Neural cell (in vitro differentiated cells): Measurements from ENCODE around the gene PIM3. TPM values are rescaled to one million over a fixed set of nuclear protein-coding genes. Genes with fewer than 3 reads are reported as not detected.

Source experiments
- H2AFZ ChIP-seq: fragments of 200-600, 300-800 bp; sonication (generic), shearing (Covaris generic); 2 replicates; pipeline ENCODE4 v1.6.0; 2014; ENCODE audit warnings: low read depth, mild to moderate bottlenecking, antibody characterized with exemption, low read length, moderate library complexity
- H3F3A ChIP-seq: fragments of 200-600 bp; shearing (Covaris generic); 2 replicates; pipeline ENCODE4 v1.6.1; 2016; ENCODE audit warnings: mild to moderate bottlenecking, moderate library complexity, mixed read lengths, antibody characterized with exemption, low read length; ENCODE audit not compliant: insufficient read depth, poor library complexity, severe bottlenecking
- H3K27ac ChIP-seq: fragments of 200-600, 300-800 bp; sonication (generic), shearing (Covaris generic); 2 replicates; pipeline ENCODE4 v1.5.1; 2014; ENCODE audit warnings: mild to moderate bottlenecking, low read length, moderate library complexity
- H3K27me3 ChIP-seq: fragments of 300-800, 200-600 bp; sonication (generic), shearing (Covaris generic); 2 replicates; pipeline ENCODE4 v1.6.0; 2014; ENCODE audit warnings: mild to moderate bottlenecking, low read depth, low read length, moderate library complexity; ENCODE audit not compliant: insufficient read depth
- H3K36me3 ChIP-seq: fragments of 300-800, 200-600 bp; sonication (generic), shearing (Covaris generic); 2 replicates; pipeline ENCODE4 v1.5.1; 2014; ENCODE audit warnings: mild to moderate bottlenecking, antibody characterized with exemption, low read length, moderate library complexity; ENCODE audit not compliant: insufficient read depth
- H3K4me2 ChIP-seq: fragments of 300-800, 200-600 bp; sonication (generic), shearing (Covaris generic); 2 replicates; pipeline ENCODE4 v1.6.0; 2014; ENCODE audit warnings: mild to moderate bottlenecking, low read length
- H3K4me3 ChIP-seq: fragments of 300-800, 200-600 bp; sonication (generic), shearing (Covaris generic); 2 replicates; pipeline ENCODE4 v1.5.1; 2014; ENCODE audit warnings: mild to moderate bottlenecking, low read length, moderate library complexity
- H3K79me2 ChIP-seq: fragments of 200-600 bp; shearing (Covaris generic); replicated peaks from 2 replicates; pipeline ENCODE4 v1.6.0; 2014; ENCODE audit warnings: mild to moderate bottlenecking, low read length, moderate library complexity; ENCODE audit not compliant: insufficient read depth
- H3K9ac ChIP-seq: fragments of 300-800, 200-600 bp; sonication (generic), shearing (Covaris generic); 2 replicates; pipeline ENCODE4 v1.6.1; 2016; ENCODE audit warnings: mild to moderate bottlenecking, low read length, mixed read lengths
- H3K9me2 ChIP-seq: fragments of 200-600 bp; shearing (Covaris generic); 2 replicates; pipeline ENCODE4 v1.6.1; 2016; ENCODE audit warnings: mild to moderate bottlenecking, low read length, mixed read lengths; ENCODE audit not compliant: insufficient read depth
- H3K9me3 ChIP-seq: fragments of 200-600, 300-800 bp; sonication (generic), shearing (Covaris generic); 2 replicates; pipeline ENCODE4 v1.6.1; 2016; ENCODE audit warnings: mild to moderate bottlenecking, mixed run types, low read length, moderate library complexity, mixed read lengths
- H4K20me1 ChIP-seq: fragments of 200-600 bp; shearing (Covaris generic); 2 replicates; pipeline ENCODE4 v1.6.1; 2016; ENCODE audit warnings: mild to moderate bottlenecking, mixed run types; ENCODE audit not compliant: insufficient read depth
- CTCF ChIP-seq: fragments of 450-650 bp; IDR thresholded peaks from 2 replicates; pipeline ENCODE4 v1.5.1; 2014; ENCODE audit warnings: antibody characterized with exemption, mild to moderate bottlenecking, moderate library complexity; ENCODE audit not compliant: poor library complexity, severe bottlenecking
- EP300 ChIP-seq: fragments of 450-650 bp; conservative IDR thresholded peaks from 2 replicates; pipeline ENCODE4 v1.6.1; 2014; ENCODE audit warnings: antibody characterized with exemption, mild to moderate bottlenecking, moderate library complexity; ENCODE audit not compliant: poor library complexity, severe bottlenecking
- EZH2 ChIP-seq: fragments of 200-600, 300-800 bp; shearing (Covaris generic), sonication (generic); IDR thresholded peaks from 2 replicates; pipeline ENCODE4 v1.6.1; 2014; ENCODE audit warnings: antibody characterized with exemption, low read length, borderline replicate concordance, mild to moderate bottlenecking; ENCODE audit not compliant: insufficient read depth, poor library complexity, severe bottlenecking
- MXI1 ChIP-seq: fragments of 450-650 bp; conservative IDR thresholded peaks from 2 replicates; pipeline ENCODE4 v1.6.1; 2014; ENCODE audit warnings: antibody characterized with exemption, mild to moderate bottlenecking; ENCODE audit not compliant: poor library complexity, severe bottlenecking
- POLR2AphosphoS5 ChIP-seq: IDR thresholded peaks from 2 replicates; pipeline ENCODE4 v1.6.1; 2012
- RAD21 ChIP-seq: fragments of 450-650 bp; conservative IDR thresholded peaks from 2 replicates; pipeline ENCODE4 v1.6.1; 2014; ENCODE audit warnings: antibody characterized with exemption, mild to moderate bottlenecking, moderate library complexity
- REST ChIP-seq: IDR thresholded peaks from 2 replicates; pipeline ENCODE4 v1.6.1; 2012; ENCODE audit warnings: borderline replicate concordance
- SMC3 ChIP-seq: fragments of 450-650 bp; conservative IDR thresholded peaks from 2 replicates; pipeline ENCODE4 v1.6.1; 2014; ENCODE audit warnings: antibody characterized with exemption, mild to moderate bottlenecking, moderate library complexity; ENCODE audit not compliant: poor library complexity
- TAF1 ChIP-seq: IDR thresholded peaks from 2 replicates; pipeline ENCODE4 v1.6.1; 2012; ENCODE audit warnings: low read depth
- polyA plus RNA-seq: library from polyadenylated mRNA; depleted of rRNA; stranded (reverse); fragments of >200 nt; gene quantifications from 2 replicates; pipeline ENCODE4 v1.2.3, GENCODE V29; 2014

Gene PIM3
- polyA plus RNA-seq, 1 donor from 2014 or later = 28.7 TPM

- Histone ChIP-seq H3K36me3 (no peaks in the 10 kb centered on the region), H3K9me2 (no peaks in the 10 kb centered on the region), H3F3A (no peaks in the 10 kb centered on the region), H3K27me3 (no peaks in the 10 kb centered on the region), H3K9ac (no peak overlapping the region), H3K79me2 (no peaks in the 10 kb centered on the region), H3K9me3 (no peaks in the 10 kb centered on the region), H3K4me2 (no peak overlapping the region), H3K27ac (no peak overlapping the region), H3K4me3 (no peak overlapping the region), H4K20me1 (no peaks in the 10 kb centered on the region), H2AFZ (no peak overlapping the region)
- TF ChIP-seq REST = no peak
- TF ChIP-seq SMC3 = no peak
- no peak for TF ChIP-seq EP300
- no peak for TF ChIP-seq POLR2AphosphoS5
These were observed 18.9 kb upstream of the PIM3 start for GRCh38 chr22:49941507-49942316.

- Histone ChIP-seq H2AFZ (no peak overlapping the region), H3K9me3 (no peaks in the 10 kb centered on the region), H3K27me3 (no peaks in the 10 kb centered on the region), H4K20me1 (no peaks in the 10 kb centered on the region), H3K36me3 (no peaks in the 10 kb centered on the region), H3K9ac (no peak overlapping the region), H3K4me3 (no peak overlapping the region), H3F3A (no peaks in the 10 kb centered on the region), H3K27ac (no peak overlapping the region), H3K9me2 (no peaks in the 10 kb centered on the region), H3K79me2 (no peaks in the 10 kb centered on the region), H3K4me2 (no peak overlapping the region)
- TF ChIP-seq POLR2AphosphoS5 = no peak
- TF ChIP-seq EP300 = peak; percentile 75
- no peak for TF ChIP-seq RAD21
These were observed 17.8 kb upstream of the PIM3 start for GRCh38 chr22:49942565-49943404.

- Histone ChIP-seq H3K36me3 (no peaks in the 10 kb centered on the region), H3K27ac (no peak overlapping the region), H3K9me2 (no peaks in the 10 kb centered on the region), H3K79me2 (no peaks in the 10 kb centered on the region), H3K27me3 (no peaks in the 10 kb centered on the region), H3K9ac (no peak overlapping the region), H3K9me3 (no peaks in the 10 kb centered on the region), H3F3A (no peaks in the 10 kb centered on the region), H2AFZ (no peak overlapping the region), H4K20me1 (no peaks in the 10 kb centered on the region), H3K4me2 (no peak overlapping the region), H3K4me3 (no peak overlapping the region)
- no peak for TF ChIP-seq EP300
- TF ChIP-seq EZH2 = no peak
- TF ChIP-seq RAD21 = no peak
- TF ChIP-seq CTCF = no peak
- TF ChIP-seq MXI1 = no peak
- no peak for TF ChIP-seq POLR2AphosphoS5
- TF ChIP-seq SMC3 = no peak
- TF ChIP-seq TAF1 = no peak
- TF ChIP-seq REST = no peak
These were observed 17.2 kb upstream of the PIM3 start for GRCh38 chr22:49943405-49943765.
